Activated naive CD4-positive, alpha-beta T cell treated with Interleukin-2 at 50 U/mL for 16 hours (primary cell): Measurements from ENCODE around the gene HES1.
"Not testable (repeated sequence)": the region's sequence is repeated elsewhere in the genome, so short reads cannot be mapped to it uniquely, and the experiment has no call there.

Experiments
- DNase-seq: peaks from one replicate; pipeline ENCODE4 v3.0.0-alpha.2; 2020

Gene HES1

GRCh38 chr3:194128919-194129295, 7.0 kb upstream of the HES1 start:
- DNase-seq, result not testable (repeated sequence)

- no peak for DNase-seq
These were observed 6.3 kb upstream of the HES1 start for GRCh38 chr3:194129581-194130133.

DNA sequence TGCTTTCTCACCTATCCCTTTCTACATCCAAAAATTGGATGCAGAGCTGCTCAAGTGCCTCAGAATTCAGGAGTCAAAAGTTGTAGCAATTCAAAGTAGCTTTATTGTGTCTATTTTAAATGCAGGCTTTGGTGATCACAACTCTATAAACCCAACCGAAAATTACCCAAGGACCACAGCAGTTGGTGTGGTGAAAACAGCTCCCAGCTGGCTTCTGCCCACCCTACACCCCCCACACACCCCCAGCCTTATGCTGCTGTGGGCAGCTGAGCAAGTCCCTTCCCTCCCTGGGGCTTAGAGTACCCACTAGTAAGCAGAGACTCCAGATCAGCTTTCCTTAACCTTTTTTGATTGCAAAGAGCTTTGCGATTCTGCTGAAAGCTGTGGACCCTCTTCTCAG, 5.8 kb upstream of the HES1 start:
- no peak for DNase-seq

- no peak for DNase-seq
These were observed 5.0 kb upstream of the HES1 start for GRCh38 chr3:194130807-194131589.

- no peak for DNase-seq
These were observed 3.3 kb upstream of the HES1 start for GRCh38 chr3:194132465-194133286.

DNA sequence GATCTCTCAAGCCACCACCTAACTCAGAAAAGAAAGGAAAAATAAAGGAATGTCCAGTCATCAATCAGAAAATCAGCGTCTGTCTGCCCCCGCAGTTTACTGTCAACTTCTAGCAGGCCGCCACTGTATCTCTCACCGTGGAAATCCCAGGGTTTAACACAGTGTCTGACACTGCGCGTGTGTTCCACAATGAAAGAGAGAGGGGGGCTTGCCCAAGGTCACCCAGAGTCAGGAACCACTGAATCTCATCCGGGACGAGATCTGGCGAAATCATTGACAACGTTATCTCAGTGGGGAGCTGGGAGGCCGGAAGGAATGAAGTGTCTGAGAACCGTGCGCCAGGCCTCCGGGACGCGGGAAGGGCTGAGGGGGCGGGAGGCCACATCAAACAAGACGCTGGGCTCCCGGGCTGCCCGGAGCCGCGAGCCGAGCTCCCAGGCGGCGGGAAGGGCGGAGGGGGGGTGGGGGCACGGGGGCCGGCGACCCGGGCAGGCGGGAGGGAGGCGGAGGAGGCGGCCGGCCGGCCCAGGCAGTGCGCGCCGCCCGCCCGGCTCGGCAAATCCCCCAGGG, 2.2 kb upstream of the HES1 start:
- peak; percentile 21 for DNase-seq

DNA sequence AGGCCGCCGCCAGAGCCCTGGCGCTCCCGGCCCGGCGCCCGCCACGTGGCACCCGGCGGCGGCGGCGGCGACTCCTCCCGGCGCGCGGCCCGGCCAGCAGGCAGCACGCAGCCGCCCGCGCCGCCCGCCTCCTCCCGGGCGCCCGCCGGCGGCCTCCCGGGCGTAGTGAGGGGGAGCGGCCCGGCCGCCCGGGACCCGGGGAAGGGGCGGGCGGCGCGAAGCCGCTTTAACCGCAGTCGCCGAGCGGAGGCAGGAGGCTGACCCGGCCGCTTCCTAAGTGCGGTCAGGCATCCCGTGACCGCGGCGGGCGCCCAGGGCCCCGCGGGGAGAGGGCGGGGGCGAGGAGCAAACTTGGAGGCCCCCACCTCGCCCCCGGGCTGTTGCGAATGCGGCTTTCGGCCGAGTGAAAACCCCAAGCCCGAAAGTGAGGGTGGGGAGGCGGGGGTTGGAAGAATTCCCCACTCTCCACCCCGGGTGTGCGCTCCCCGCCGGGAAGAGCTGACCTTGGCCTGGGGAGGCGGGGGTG, 1.7 kb upstream of the HES1 start:
- peak; percentile 62 for DNase-seq

GRCh38 chr3:194134757-194135515, 1.0 kb upstream of the HES1 start:
- DNase-seq, result peak; percentile 83

GRCh38 chr3:194135516-194135805, 487 bp upstream of the HES1 start:
- DNase-seq, result no peak

GRCh38 chr3:194136519-194137007, 615 bp downstream of the HES1 start:
- no peak for DNase-seq

- peak; percentile 33 for DNase-seq
These were observed 1.1 kb downstream of the HES1 start for GRCh38 chr3:194137008-194137505.

GRCh38 chr3:194137506-194138474, 1.8 kb downstream of the HES1 start:
- DNase-seq, result peak; percentile 44

- DNase-seq, result no peak
These were observed 2.8 kb downstream of the HES1 start for GRCh38 chr3:194138732-194139070.

DNA sequence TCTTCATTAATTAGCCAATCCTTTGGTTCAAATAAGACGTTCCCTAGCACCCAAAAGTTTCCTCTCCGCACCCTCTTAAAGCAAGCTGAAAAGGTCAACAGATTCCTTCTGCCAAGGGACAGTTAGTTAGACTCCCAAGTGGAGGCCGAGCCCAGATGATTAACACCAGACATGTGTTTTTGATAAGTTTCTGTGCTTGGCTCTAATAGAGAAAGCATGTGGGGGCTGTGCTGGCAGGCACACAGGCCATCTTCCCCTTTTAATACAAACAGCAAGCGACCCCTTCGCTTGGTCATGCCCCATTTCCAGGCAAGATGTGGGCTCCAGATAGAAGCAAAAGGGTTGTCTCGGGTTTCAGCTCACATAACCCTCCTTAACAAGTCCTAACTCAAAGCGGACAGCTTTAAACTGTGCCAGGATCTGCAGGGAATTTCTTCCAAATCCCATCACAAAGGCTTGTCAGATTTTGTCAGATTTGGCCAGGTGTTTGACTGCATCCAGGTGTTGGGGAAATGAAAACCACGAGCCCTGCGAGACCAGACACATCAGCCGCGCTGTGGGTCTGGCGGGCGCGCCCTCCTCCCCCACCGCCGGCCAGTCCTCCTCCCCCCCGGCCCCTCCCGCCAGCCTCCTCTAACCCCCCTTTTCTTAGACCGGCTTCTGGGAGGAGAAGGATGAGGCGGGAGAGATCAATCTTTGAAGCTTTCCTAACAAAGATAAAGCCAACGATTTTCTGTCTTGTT, 3.3 kb downstream of the HES1 start:
- DNase-seq, result no peak

- DNase-seq, result no peak
These were observed 4.0 kb downstream of the HES1 start for GRCh38 chr3:194139814-194140391.

GRCh38 chr3:194140520-194141414, 4.8 kb downstream of the HES1 start:
- DNase-seq, result peak; percentile 8

DNA sequence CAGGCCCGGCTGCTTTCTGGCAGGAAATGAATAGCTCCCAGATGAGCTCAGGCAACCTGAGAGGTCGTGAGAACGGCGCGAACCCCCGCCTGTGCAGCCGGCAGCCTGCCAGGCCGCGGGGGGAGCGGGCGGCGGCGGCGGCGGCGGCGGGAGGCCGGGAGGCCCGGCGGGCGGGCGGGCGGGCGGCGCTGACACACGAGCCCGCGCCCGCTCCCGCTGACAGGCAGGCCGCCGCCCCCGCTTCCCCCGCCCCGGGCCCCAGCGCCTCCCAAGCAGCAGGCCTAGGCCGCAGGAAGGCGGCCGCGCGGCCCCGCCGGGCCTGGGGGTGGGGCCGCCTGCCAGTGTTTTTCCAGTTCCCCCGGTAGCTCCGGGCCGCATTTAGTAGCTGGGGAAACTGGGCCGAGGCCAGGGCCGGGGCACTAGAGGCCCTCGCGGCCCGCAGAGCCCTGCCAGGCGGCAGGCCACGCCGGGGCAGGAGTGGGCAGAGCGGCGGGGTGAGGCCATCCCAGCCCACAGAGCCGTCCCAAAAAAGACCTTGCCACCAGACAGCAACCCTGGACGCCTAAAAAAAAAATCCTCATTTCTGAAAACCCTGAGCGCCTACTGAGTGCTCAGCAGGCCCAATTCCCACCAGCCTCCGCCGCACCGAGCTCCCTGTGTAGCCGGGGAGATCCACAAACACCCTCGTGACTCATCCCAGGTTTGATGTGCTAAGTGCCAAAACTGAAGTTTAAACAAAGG, 5.6 kb downstream of the HES1 start:
- peak; percentile 71 for DNase-seq
